Hepatic stellate cell (primary cell): ENCODE results near the gene SLC16A7.

Experiments
- DNase-seq: peaks from one replicate; pipeline ENCODE4 v3.0.0; 2011; ENCODE audit warnings: low spot score

The SLC16A7 gene

GRCh38 chr12:59668674-59669073 is 72.8 kb downstream of the SLC16A7 start:
- DNase-seq = no peak

- no peak for DNase-seq
These were observed 76.4 kb downstream of the SLC16A7 start for GRCh38 chr12:59672273-59672672.

GRCh38 chr12:59675461-59675860 is 79.6 kb downstream of the SLC16A7 start:
- DNase-seq = no peak

GRCh38 chr12:59677857-59678256 is 82.0 kb downstream of the SLC16A7 start:
- DNase-seq = no peak

GRCh38 chr12:59678759-59679411 is 83.1 kb downstream of the SLC16A7 start:
- DNase-seq = no peak

GRCh38 chr12:59689776-59690175 is 93.9 kb downstream of the SLC16A7 start:
- DNase-seq = no peak

GRCh38 chr12:59695379-59695778 is 99.5 kb downstream of the SLC16A7 start:
- no peak for DNase-seq

GRCh38 chr12:59698600-59698999 is 102.8 kb downstream of the SLC16A7 start:
- no peak for DNase-seq

- no peak for DNase-seq
These were observed 103.8 kb downstream of the SLC16A7 start for GRCh38 chr12:59699421-59700152.

- DNase-seq = no peak
These were observed 104.3 kb downstream of the SLC16A7 start for GRCh38 chr12:59700153-59700450.

GRCh38 chr12:59708064-59708463 is 112.2 kb downstream of the SLC16A7 start:
- no peak for DNase-seq

GRCh38 chr12:59708484-59708883 is 112.7 kb downstream of the SLC16A7 start:
- DNase-seq = no peak

GRCh38 chr12:59710004-59710628 is 114.3 kb downstream of the SLC16A7 start:
- no peak for DNase-seq

GRCh38 chr12:59710964-59711363 is 115.1 kb downstream of the SLC16A7 start:
- no peak for DNase-seq

GRCh38 chr12:59715434-59715833 is 119.6 kb downstream of the SLC16A7 start:
- DNase-seq = no peak

GRCh38 chr12:59716043-59716442 is 120.2 kb downstream of the SLC16A7 start:
- no peak for DNase-seq

GRCh38 chr12:59717436-59717835 is 121.6 kb downstream of the SLC16A7 start:
- DNase-seq = no peak

- no peak for DNase-seq
These were observed 123.9 kb downstream of the SLC16A7 start for GRCh38 chr12:59719701-59720100.

GRCh38 chr12:59723520-59723919 is 127.7 kb downstream of the SLC16A7 start:
- no peak for DNase-seq

- DNase-seq = no peak
These were observed 128.3 kb downstream of the SLC16A7 start for GRCh38 chr12:59724011-59724695.

- DNase-seq = no peak
These were observed 137.4 kb downstream of the SLC16A7 start for GRCh38 chr12:59733200-59733599.

- no peak for DNase-seq
These were observed 138.5 kb downstream of the SLC16A7 start for GRCh38 chr12:59734371-59734770.

GRCh38 chr12:59735231-59735630 is 139.4 kb downstream of the SLC16A7 start:
- DNase-seq = no peak
